Measurements from ENCODE around the gene C7orf57. TPM values are rescaled to one million over a fixed set of nuclear protein-coding genes. Genes with fewer than 3 reads are reported as not detected.

The C7orf57 gene
- total RNA-seq, 1 experiment from 2014 or later = 0.15 TPM

DNA sequence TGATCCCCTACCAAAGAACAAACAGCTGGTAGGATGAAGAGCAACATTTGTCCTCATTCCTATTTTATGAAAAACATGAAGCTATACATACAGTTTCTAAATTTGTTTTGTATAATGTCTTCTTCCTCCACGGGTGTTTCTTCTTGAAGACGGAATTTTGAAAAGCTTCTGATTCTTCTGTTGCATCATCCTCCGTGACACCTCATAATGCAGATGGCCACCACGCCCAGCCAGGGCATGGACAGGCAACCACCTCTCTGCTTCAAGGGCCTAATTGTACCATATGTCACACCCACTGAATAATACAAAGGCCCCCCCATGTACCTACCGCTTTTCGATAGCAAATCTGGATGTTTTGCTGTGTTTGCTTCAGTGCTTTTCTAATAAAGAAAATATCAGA lies 6.4 kb upstream of the C7orf57 start, which contains the start of gene SUN3 (continued):
- TF ChIP-seq, protein P1, sequence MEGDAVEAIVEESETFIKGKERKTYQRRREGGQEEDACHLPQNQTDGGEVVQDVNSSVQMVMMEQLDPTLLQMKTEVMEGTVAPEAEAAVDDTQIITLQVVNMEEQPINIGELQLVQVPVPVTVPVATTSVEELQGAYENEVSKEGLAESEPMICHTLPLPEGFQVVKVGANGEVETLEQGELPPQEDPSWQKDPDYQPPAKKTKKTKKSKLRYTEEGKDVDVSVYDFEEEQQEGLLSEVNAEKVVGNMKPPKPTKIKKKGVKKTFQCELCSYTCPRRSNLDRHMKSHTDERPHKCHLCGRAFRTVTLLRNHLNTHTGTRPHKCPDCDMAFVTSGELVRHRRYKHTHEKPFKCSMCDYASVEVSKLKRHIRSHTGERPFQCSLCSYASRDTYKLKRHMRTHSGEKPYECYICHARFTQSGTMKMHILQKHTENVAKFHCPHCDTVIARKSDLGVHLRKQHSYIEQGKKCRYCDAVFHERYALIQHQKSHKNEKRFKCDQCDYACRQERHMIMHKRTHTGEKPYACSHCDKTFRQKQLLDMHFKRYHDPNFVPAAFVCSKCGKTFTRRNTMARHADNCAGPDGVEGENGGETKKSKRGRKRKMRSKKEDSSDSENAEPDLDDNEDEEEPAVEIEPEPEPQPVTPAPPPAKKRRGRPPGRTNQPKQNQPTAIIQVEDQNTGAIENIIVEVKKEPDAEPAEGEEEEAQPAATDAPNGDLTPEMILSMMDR (IDR thresholded peaks at IDR 0.05 in 2 of 3, conservative IDR thresholded peaks at IDR 0.05 in 1 of 3; ENCODE audit: borderline replicate concordance in 1 of 3, insufficient read depth in 1 of 3, low read depth in 2 of 3, low read length in 2 of 3) = no peak
- TF ChIP-seq SRF (IDR thresholded peaks at IDR 0.05; ENCODE audit: low read depth) = no peak
- no peak for TF ChIP-seq POLR2AphosphoS5 (IDR thresholded peaks at IDR 0.05; ENCODE audit: low read depth, low read length)
- no peak for TF ChIP-seq SP1 (IDR thresholded peaks at IDR 0.05; ENCODE audit: low read depth)
- TF ChIP-seq ELF1 (IDR thresholded peaks at IDR 0.05; ENCODE audit: borderline replicate concordance, low read depth) = no peak
- TF ChIP-seq SIN3A (IDR thresholded peaks at IDR 0.05; ENCODE audit: low read depth) = no peak

- Histone ChIP-seq H3K4me1 (ENCODE audit: control insufficient read depth in 1 of 2, insufficient read depth in 2 of 2, low read length in 2 of 2) (0 out of 4 replicates have a peak, but pooled peaks cover 0 to 8% of the 10 kb centered on the region in 2 experiments), H4K20me1 (ENCODE audit: insufficient read depth) (no peaks in the 10 kb centered on the region), H2AFZ (ENCODE audit: low read depth, low read length, poor library complexity, severe bottlenecking) (no peak overlapping the region), H3K4me2 (ENCODE audit: low read length) (no peak overlapping the region), H3K9ac (ENCODE audit: low read length) (no peak overlapping the region), H3K79me2 (ENCODE audit: insufficient read depth, low read length) (no peaks in the 10 kb centered on the region), H3K27me3 (ENCODE audit: insufficient read depth, low read length) (no peaks in the 10 kb centered on the region), H3K9me3 (ENCODE audit: control insufficient read depth in 1 of 2, insufficient read depth in 1 of 2, low read depth in 1 of 2, low read length in 2 of 2) (no peaks in the 10 kb centered on the region), H3K4me3 (replicated peaks in 1 of 2; ENCODE audit: low read depth in 1 of 2, low read length in 2 of 2) (no peak overlapping the region), H3K36me3 (ENCODE audit: control insufficient read depth in 1 of 2, insufficient read depth in 2 of 2, low read length in 2 of 2) (no peaks in the 10 kb centered on the region), H3K9me2 (ENCODE audit: insufficient read depth) (no peaks in the 10 kb centered on the region), H3K27ac (ENCODE audit: low read depth, low read length) (no peak overlapping the region)
- POLR2A ChIA-PET = no interaction called here
- no peak for TF ChIP-seq EZH2phosphoT487 (IDR thresholded peaks at IDR 0.05; ENCODE audit: borderline replicate concordance)
- intact Hi-C loops (cut with micrococcal nuclease) = no loop called here
- RAD21 ChIA-PET (ENCODE audit: low non-redundant PET in 1 of 2, low total read pairs in 2 of 2, uncharacterized antibody in 2 of 2, unreplicated experiment in 2 of 2) = no interaction called here
- CTCF ChIA-PET = no interaction called here
- no peak for DNase-seq (ENCODE audit: low read depth, low spot score)
- ATAC-seq = no peak
- BruUV-seq (replicated peaks) = no TSS peak
Observed at GRCh38 chr7:48031111-48031510, 4.2 kb upstream of the C7orf57 start.

All from HCT116 (cell line).